K562 (cell line): ENCODE results near the gene GALNS. TPM values are rescaled to one million over a fixed set of nuclear protein-coding genes. Genes with fewer than 3 reads are reported as not detected.

Experiments
- ATAC-seq: fragments of 200-7000 bp; cut with Tn5 transposase; 3 replicates; pipeline ENCODE4 v1.9.1; 2020; ENCODE audit warnings: moderate library complexity
- BruUV-seq: library from RNA; stranded (reverse); fragments of 400-500 nt; replicated peaks from 2 replicates; lab custom pipeline; 2021; lab: Mats Ljungman, UMichigan
- CTCF ChIA-PET: fragments of 300-600 bp; formaldehyde crosslinking; extraction: SDS; loops from one replicate; lab custom pipeline; 2021; ENCODE audit warnings: low intra/inter-chr PET ratio; lab: Yijun Ruan, JAX
- POLR2A ChIA-PET: fragments of 300-600, 350-650 bp; sonication (Branson Sonifier 250); formaldehyde crosslinking; extraction: SDS; loops from one replicate; lab custom pipeline; 2021; ENCODE audit warnings: antibody characterized with exemption, inconsistent platforms; lab: Yijun Ruan, JAX
- DNase-seq, 4 experiments: peaks; one replicate each; pipeline versions ENCODE4 v3.0.0 to v3.0.0-alpha.2; 2011 to 2018; ENCODE audit warnings: low spot score in 3 of 4, mixed read lengths in 3 of 4; ENCODE audit errors: extremely low read depth in 1 of 4
- FAIRE-seq: peaks from 2 replicates; lab custom pipeline; 2011; peaks lifted over from hg19 to GRCh38; lab: Jason Lieb, UNC
- H2AFZ ChIP-seq: 2 replicates; pipeline ENCODE4 v1.6.0; 2011; ENCODE audit warnings: low read depth, low read length, control low read depth, inconsistent platforms
- H3K27ac ChIP-seq: fragments of 200-600 bp; 3 replicates; pipeline ENCODE4 v1.8.0; 2011; ENCODE audit warnings: low read depth, mild to moderate bottlenecking, control low read depth, inconsistent platforms, low read length, moderate library complexity, mixed read lengths; ENCODE audit errors: extremely low read depth
- H3K27me3 ChIP-seq, 2 experiments: fragments of 300-600 bp in 1 of 2; 2 replicates in 1 of 2; 3 replicates in 1 of 2; pipeline versions ENCODE4 v1.6.0 to v1.8.0; 2011; ENCODE audit warnings: inconsistent platforms in 2 of 2, low read length in 2 of 2, mild to moderate bottlenecking in 1 of 2, mixed read lengths in 1 of 2, moderate library complexity in 1 of 2; ENCODE audit not compliant: control insufficient read depth in 2 of 2, insufficient read depth in 2 of 2
- H3K36me3 ChIP-seq: fragments of 300-600 bp; 3 replicates; pipeline ENCODE4 v1.8.0; 2011; ENCODE audit warnings: mild to moderate bottlenecking, low read length, inconsistent platforms; ENCODE audit not compliant: control insufficient read depth, insufficient read depth
- H3K4me1 ChIP-seq, 2 experiments: fragments of 200-600 bp in 1 of 2; replicated peaks in 1 of 2; 2 replicates in 1 of 2; 3 replicates in 1 of 2; pipeline versions ENCODE4 v1.5.1 to v1.8.0; 2011; ENCODE audit warnings: inconsistent platforms in 2 of 2, low read length in 2 of 2, mild to moderate bottlenecking in 1 of 2, mixed read lengths in 1 of 2, moderate library complexity in 1 of 2; ENCODE audit not compliant: control insufficient read depth in 2 of 2, insufficient read depth in 2 of 2
- H3K4me2 ChIP-seq: 2 replicates; pipeline ENCODE4 v1.6.1; 2011; ENCODE audit warnings: low read length, control low read depth, inconsistent platforms, mixed read lengths; ENCODE audit not compliant: insufficient read depth
- H3K4me3 ChIP-seq: fragments of 200-600 bp; sonication (generic), shearing (Covaris generic); 2 replicates; pipeline ENCODE4 v1.5.1; 2016; ENCODE audit warnings: control low read depth, inconsistent platforms
- H3K79me2 ChIP-seq: fragments of 200-600 bp; 3 replicates; pipeline ENCODE4 v1.8.0; 2011; ENCODE audit warnings: low read length, inconsistent platforms; ENCODE audit not compliant: control insufficient read depth, insufficient read depth
- H3K9ac ChIP-seq, 2 experiments: 2 replicates each; pipeline versions ENCODE4 v1.6.0 to v1.6.1; 2011; ENCODE audit warnings: low read depth in 2 of 2, low read length in 2 of 2, control low read depth in 1 of 2, inconsistent platforms in 1 of 2, mild to moderate bottlenecking in 1 of 2, mixed read lengths in 1 of 2; ENCODE audit not compliant: insufficient read depth in 1 of 2
- H3K9me1 ChIP-seq: one replicate; pipeline ENCODE4 v1.6.0; 2011; ENCODE audit warnings: inconsistent platforms, mild to moderate bottlenecking, low read length, moderate library complexity; ENCODE audit not compliant: control insufficient read depth, insufficient read depth
- H3K9me3 ChIP-seq: replicated peaks from 2 replicates; pipeline ENCODE4 v1.5.1; 2011; ENCODE audit warnings: low read depth, low read length, inconsistent platforms; ENCODE audit not compliant: control insufficient read depth, insufficient read depth
- H4K20me1 ChIP-seq: replicated peaks from 2 replicates; pipeline ENCODE4 v1.6.1; 2011; ENCODE audit warnings: low read length, inconsistent platforms, mixed read lengths; ENCODE audit not compliant: control insufficient read depth, insufficient read depth
- BMI1 ChIP-seq: fragments of 150-350 bp; IDR thresholded peaks from 2 replicates; pipeline ENCODE4 v1.6.1; 2014; ENCODE audit warnings: low read length
- ELF4 ChIP-seq: fragments of 450-650 bp; formaldehyde crosslinking; IDR thresholded peaks from 2 replicates; pipeline ENCODE4 v1.4.0; 2022; ENCODE audit warnings: missing genetic modification characterization
- JUNB ChIP-seq: fragments of 450-650 bp; formaldehyde crosslinking; conservative IDR thresholded peaks from 2 replicates; pipeline ENCODE4 v1.4.0; 2020; ENCODE audit warnings: mild to moderate bottlenecking
- MAFF ChIP-seq: IDR thresholded peaks from 2 replicates; pipeline ENCODE4 v1.6.1; 2012; ENCODE audit warnings: low read length, improper control_type of control experiment
- POLR2G ChIP-seq: fragments of 200-400 bp; formaldehyde crosslinking; IDR thresholded peaks from 2 replicates; pipeline ENCODE4 v1.6.1; 2017; ENCODE audit warnings: low read depth, mild to moderate bottlenecking, antibody characterized with exemption, low read length, moderate library complexity
- ZNF408 ChIP-seq: fragments of 250-450 bp; sonication (Bioruptor Pico); IDR thresholded peaks from 2 replicates; pipeline ENCODE4 v1.4.0; 2020; ENCODE audit warnings: low read depth, mild to moderate bottlenecking, moderate library complexity
- WGBS: fragments of 100-300 bp; shearing (Covaris generic); methylation state at CpG from one replicate; pipeline ENCODE4 v1.1.6; 2016; ENCODE audit warnings: low coverage, mixed read lengths; ENCODE audit not compliant: insufficient coverage; ENCODE audit errors: missing lambda C conversion rate; 5-methylcytosine and 5-hydroxymethylcytosine counted together
- in situ Hi-C: fragments of 300-500 bp; cut with MboI; formaldehyde crosslinking; loops from 4 replicates; pipeline ENCODE4 v1.15.0; 2018; ENCODE audit warnings: inconsistent platforms, mixed read lengths
- intact Hi-C: fragments of 100-400 bp; cut with micrococcal nuclease; formaldehyde crosslinking; loops from 2 replicates; pipeline ENCODE4 v1.14.2; 2022
- polyA plus RNA-seq, 8 experiments: library from polyadenylated mRNA; depleted of rRNA in 4 of 8; stranded (reverse) in 5 of 8; unstranded in 3 of 8; fragments of >200 nt; fragmentation: Nextera tagmentation in 2 of 8; fragmentation: Illumina TruSeq in 1 of 8; extraction: Ambion mirVana in 2 of 8; extraction: Trizol in 1 of 8; gene quantifications; 2 replicates each; pipeline versions ENCODE4 v1.2.1 to v1.2.3, GENCODE V29; 2011 to 2014; ENCODE audit warnings: inconsistent platforms in 1 of 8, missing spikeins in 1 of 8
- total RNA-seq, 7 experiments: library from RNA; depleted of rRNA in 6 of 7; stranded (reverse); fragments of >200 nt in 6 of 7; fragmentation: Illumina TruSeq in 2 of 7; extraction: Trizol in 2 of 7; gene quantifications; 2 replicates each; pipeline versions ENCODE4 v1.2.1 to v1.2.3, GENCODE V29; 2011 to 2021; ENCODE audit warnings: low replicate concordance in 1 of 7
- TF ChIP-seq, protein P1 (sequence below): fragments of 450-650 bp; formaldehyde crosslinking; IDR thresholded peaks from 2 replicates; pipeline ENCODE4 v1.4.0; 2022; ENCODE audit warnings: missing genetic modification characterization
- TF ChIP-seq, protein P2 (sequence below): sonication (generic); formaldehyde crosslinking; IDR thresholded peaks from 2 replicates; pipeline ENCODE4 v1.8.1; 2022; ENCODE audit warnings: missing genetic modification reagents

GALNS gene
- total and polyA plus RNA-seq, 9 of the 15 experiments (the other 6 are each of a cell fraction or from before 2014, with no cell fraction given), result 0.38 to 13.2 (median 4.3) TPM

GRCh38 chr16:88866151-88866920 is 9.6 kb upstream of the GALNS start, which contains the start of gene PABPN1L (continued):
- TF ChIP-seq BMI1, result no peak

DNA sequence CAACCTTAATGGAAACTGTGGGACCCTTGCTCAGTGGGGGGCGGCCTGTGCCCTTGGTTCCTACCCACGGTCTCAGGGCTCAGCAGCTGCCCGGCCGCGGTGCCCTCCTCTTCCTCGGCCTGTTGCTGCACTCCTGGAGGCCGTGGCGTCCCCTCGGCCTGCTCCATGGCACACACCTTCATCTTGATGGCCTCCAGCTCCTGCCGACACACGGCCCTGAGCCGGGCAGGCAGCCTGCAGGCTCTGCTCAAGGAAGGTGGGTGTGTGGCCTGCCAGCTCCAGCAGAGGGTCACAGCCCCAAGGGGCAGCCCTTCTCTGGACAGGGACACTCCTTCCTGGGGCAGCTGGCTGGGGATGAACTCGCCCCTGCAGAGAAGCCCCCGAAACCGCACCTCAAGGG is 9.0 kb upstream of the GALNS start:
- BruUV-seq, result no TSS peak
- Histone ChIP-seq H3K27ac (no peak overlapping the region), H3K36me3 (peaks cover 14% of the 10 kb centered on the region; the same call in 2 of the 3 replicates), H3K9me1 (no peaks in the 10 kb centered on the region), H3K4me2 (no peak overlapping the region), H3K79me2 (no peaks in the 10 kb centered on the region), H4K20me1 (0 out of 2 replicates have a peak, but pooled peaks cover 4% of the 10 kb centered on the region), H3K4me1 (peaks cover 1 to 72% of the 10 kb centered on the region in 2 experiments; a peak in 4 of 5 replicates), H3K4me3 (no peak overlapping the region), H3K9ac (peak overlapping the region in 1 of 2 experiments; percentile 42; a peak in 1 of 4 replicates), H3K27me3 (no peaks in the 10 kb centered on the region), H3K9me3 (no peaks in the 10 kb centered on the region), H2AFZ (no peak overlapping the region)
- intact Hi-C loops, result no loop called here
- ChIA-PET CTCF (no interaction called here), POLR2A (interaction anchor here (0.7 to 1.7 kb wide), 4 partner anchors 8 to 53 kb away, joined by 3 to 7 read pairs (median 4); partner anchors contain the start of genes GALNS and TRAPPC2L)
- TF ChIP-seq, protein P1, sequence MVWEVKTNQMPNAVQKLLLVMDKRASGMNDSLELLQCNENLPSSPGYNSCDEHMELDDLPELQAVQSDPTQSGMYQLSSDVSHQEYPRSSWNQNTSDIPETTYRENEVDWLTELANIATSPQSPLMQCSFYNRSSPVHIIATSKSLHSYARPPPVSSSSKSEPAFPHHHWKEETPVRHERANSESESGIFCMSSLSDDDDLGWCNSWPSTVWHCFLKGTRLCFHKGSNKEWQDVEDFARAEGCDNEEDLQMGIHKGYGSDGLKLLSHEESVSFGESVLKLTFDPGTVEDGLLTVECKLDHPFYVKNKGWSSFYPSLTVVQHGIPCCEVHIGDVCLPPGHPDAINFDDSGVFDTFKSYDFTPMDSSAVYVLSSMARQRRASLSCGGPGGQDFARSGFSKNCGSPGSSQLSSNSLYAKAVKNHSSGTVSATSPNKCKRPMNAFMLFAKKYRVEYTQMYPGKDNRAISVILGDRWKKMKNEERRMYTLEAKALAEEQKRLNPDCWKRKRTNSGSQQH (CRISPR knock-in tag), result no peak
- no peak for TF ChIP-seq ZNF408 (CRISPR knock-in tag)
- TF ChIP-seq MAFF, result no peak
- no peak for TF ChIP-seq ELF4 (CRISPR knock-in tag)
- peak; percentile 51; the same call in 1 of the 2 replicates for TF ChIP-seq POLR2G
- TF ChIP-seq, protein P2, sequence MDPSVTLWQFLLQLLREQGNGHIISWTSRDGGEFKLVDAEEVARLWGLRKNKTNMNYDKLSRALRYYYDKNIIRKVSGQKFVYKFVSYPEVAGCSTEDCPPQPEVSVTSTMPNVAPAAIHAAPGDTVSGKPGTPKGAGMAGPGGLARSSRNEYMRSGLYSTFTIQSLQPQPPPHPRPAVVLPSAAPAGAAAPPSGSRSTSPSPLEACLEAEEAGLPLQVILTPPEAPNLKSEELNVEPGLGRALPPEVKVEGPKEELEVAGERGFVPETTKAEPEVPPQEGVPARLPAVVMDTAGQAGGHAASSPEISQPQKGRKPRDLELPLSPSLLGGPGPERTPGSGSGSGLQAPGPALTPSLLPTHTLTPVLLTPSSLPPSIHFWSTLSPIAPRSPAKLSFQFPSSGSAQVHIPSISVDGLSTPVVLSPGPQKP (CRISPR knock-in tag), result no peak
- no peak for TF ChIP-seq JUNB
- in situ Hi-C loops, result no loop called here
- no peak for DNase-seq
- WGBS, result 55% methylated on average over 13 of the region's 15 CpGs
- ATAC-seq, result no peak
- FAIRE-seq, result no peak
